B cell (primary cell): ENCODE data around the gene FANCI. TPM values are rescaled to one million over a fixed set of nuclear protein-coding genes. Genes with fewer than 3 reads are reported as not detected.
"Not testable (repeated sequence)": the region's sequence is repeated elsewhere in the genome, so short reads cannot be mapped to it uniquely, and the experiment has no call there.

ENCODE experiments used
- ATAC-seq: fragments of 200-7000 bp; cut with Tn5 transposase; one replicate; pipeline ENCODE4 v1.10.0; 2021; ENCODE audit warnings: low read depth, mild to moderate bottlenecking, moderate number of reproducible peaks, moderate library complexity
- CTCF ChIA-PET: fragments of 350-600 bp; sonication (Branson Sonifier 250); formaldehyde crosslinking; loops from one replicate; lab custom pipeline; 2021; ENCODE audit warnings: antibody characterized with exemption, inconsistent platforms; lab: Charles Lee
- POLR2A ChIA-PET: fragments of 350-600 bp; sonication (Branson Sonifier 250); formaldehyde crosslinking; loops from one replicate; lab custom pipeline; 2021; ENCODE audit warnings: antibody characterized with exemption; lab: Charles Lee
- DNase-seq: peaks from one replicate; pipeline ENCODE4 v3.0.0; 2013
- H2AFZ ChIP-seq: 2 replicates; pipeline ENCODE4 v1.6.1; 2012; ENCODE audit warnings: mild to moderate bottlenecking, low read depth, low read length; ENCODE audit not compliant: insufficient read depth, poor library complexity, severe bottlenecking
- H3K27ac ChIP-seq, 2 donors: 1 replicate in 1 of 2; 2 replicates in 1 of 2; pipeline ENCODE4 v1.5.1; 2012 to 2013; ENCODE audit warnings: low read length in 2 of 2, mild to moderate bottlenecking in 2 of 2, moderate library complexity in 1 of 2
- H3K27me3 ChIP-seq, 4 experiments: fragments of 200-600 bp in 1 of 4; sonication (generic) in 1 of 4; replicated peaks in 1 of 4; 1 replicate in 2 of 4; 2 replicates in 2 of 4; pipeline versions ENCODE4 v1.6.1 to v1.7.0; 2013 to 2016; ENCODE audit warnings: low read length in 3 of 4, mild to moderate bottlenecking in 2 of 4, mixed read lengths in 1 of 4, moderate library complexity in 1 of 4; ENCODE audit not compliant: insufficient read depth in 4 of 4, control insufficient read depth in 3 of 4; ENCODE audit errors: control extremely low read depth in 1 of 4
- H3K36me3 ChIP-seq, 2 experiments: replicated peaks in 1 of 2; 1 replicate in 1 of 2; 2 replicates in 1 of 2; pipeline versions ENCODE4 v1.6.1 to v1.7.1; 2013; ENCODE audit warnings: low read length in 1 of 2; ENCODE audit not compliant: insufficient read depth in 2 of 2, control insufficient read depth in 1 of 2; ENCODE audit errors: control extremely low read depth in 1 of 2, extremely low read depth in 1 of 2
- H3K4me1 ChIP-seq, 2 donors: fragments of 200-600 bp in 1 of 2; sonication (generic) in 1 of 2; 1 replicate in 1 of 2; 2 replicates in 1 of 2; pipeline versions ENCODE4 v1.5.1 to v1.6.1; 2013 to 2017; ENCODE audit warnings: low read length in 2 of 2; ENCODE audit not compliant: control insufficient read depth in 2 of 2, insufficient read depth in 2 of 2
- H3K4me2 ChIP-seq: replicated peaks from 2 replicates; pipeline ENCODE3; 2012; ENCODE audit warnings: mild to moderate bottlenecking, low read depth, low read length; ENCODE audit not compliant: poor library complexity, severe bottlenecking
- H3K4me3 ChIP-seq, 5 experiments: fragments of 200-600 bp in 1 of 5; sonication (generic) in 1 of 5; 1 replicate in 3 of 5; 2 replicates in 2 of 5; pipeline versions ENCODE4 v1.5.1 to v1.7.0; 2011 to 2016; ENCODE audit warnings: low read length in 4 of 5, mild to moderate bottlenecking in 4 of 5, low read depth in 2 of 5, control low read depth in 1 of 5, moderate library complexity in 1 of 5; ENCODE audit not compliant: insufficient read depth in 1 of 5; ENCODE audit errors: control extremely low read depth in 1 of 5, extremely low read depth in 1 of 5
- H3K79me2 ChIP-seq: fragments of 200-600 bp; sonication (generic); one replicate; pipeline ENCODE4 v1.6.0; 2016; ENCODE audit warnings: low read length; ENCODE audit not compliant: control insufficient read depth, insufficient read depth
- H3K9ac ChIP-seq: fragments of 200-600 bp; sonication (generic); 2 replicates; pipeline ENCODE4 v1.6.1; 2017; ENCODE audit warnings: mild to moderate bottlenecking, low read length, moderate library complexity
- H3K9me3 ChIP-seq, 3 donors: one replicate each; pipeline versions ENCODE4 v1.6.1 to v1.7.1; 2013; ENCODE audit warnings: low read length in 2 of 3; ENCODE audit not compliant: control insufficient read depth in 2 of 3, insufficient read depth in 1 of 3; ENCODE audit errors: control extremely low read depth in 1 of 3
- H4K20me1 ChIP-seq: 2 replicates; pipeline ENCODE4 v1.6.0; 2012; ENCODE audit warnings: mild to moderate bottlenecking, low read length; ENCODE audit not compliant: insufficient read depth, control insufficient read depth, poor library complexity, severe bottlenecking
- H3K27ac Mint-ChIP-seq: one replicate; pipeline ENCODE4 v1.8.0; 2021; ENCODE audit warnings: mixed read lengths
- H3K27me3 Mint-ChIP-seq: one replicate; pipeline ENCODE4 v1.8.0; 2021; ENCODE audit warnings: mixed read lengths
- H3K4me1 Mint-ChIP-seq: one replicate; pipeline ENCODE4 v1.8.0; 2021; ENCODE audit warnings: mixed read lengths
- H3K4me3 Mint-ChIP-seq: one replicate; pipeline ENCODE4 v1.8.0; 2021; ENCODE audit warnings: mixed read lengths
- H3K9me3 Mint-ChIP-seq: one replicate; pipeline ENCODE4 v1.8.0; 2022; ENCODE audit warnings: mixed read lengths; ENCODE audit not compliant: insufficient read depth
- EZH2 ChIP-seq: IDR thresholded peaks from 2 replicates; pipeline ENCODE4 v1.6.1; 2012; ENCODE audit warnings: borderline replicate concordance, low read depth, mild to moderate bottlenecking, moderate library complexity, low read length; ENCODE audit not compliant: insufficient read depth, poor library complexity, severe bottlenecking
- WGBS: methylation state at CpG from one replicate; pipeline ENCODE4 v1.1.5; 2013; ENCODE audit warnings: missing lambda C conversion rate; ENCODE audit not compliant: insufficient coverage; 5-methylcytosine and 5-hydroxymethylcytosine counted together
- intact Hi-C: fragments of 100-400 bp; cut with micrococcal nuclease; formaldehyde crosslinking; loops from one replicate; pipeline ENCODE4 v1.10.0; 2022
- polyA plus RNA-seq: library from polyadenylated mRNA; depleted of rRNA; stranded (reverse); fragments of >200 nt; gene quantifications from 2 replicates; pipeline ENCODE4 v1.2.3, GENCODE V29; 2012
- total RNA-seq, 2 donors: library from RNA; stranded (reverse); fragments of 120-200 nt in 1 of 2; gene quantifications; 1 replicate in 1 of 2; 2 replicates in 1 of 2; pipeline versions ENCODE4 v1.2.3 to v1.2.4, GENCODE V29; 2013 to 2022
- TF ChIP-seq, protein P1 (sequence below): fragments of 200-600 bp; IDR thresholded peaks from one replicate; pipeline ENCODE4 v1.8.0; 2022; ENCODE audit warnings: antibody characterized with exemption, mild to moderate bottlenecking

Gene FANCI
- total and polyA plus RNA-seq, 2 donors (not counting 1 experiment from before 2014, with no cell fraction given), result 2.7 to 14.2 TPM

DNA sequence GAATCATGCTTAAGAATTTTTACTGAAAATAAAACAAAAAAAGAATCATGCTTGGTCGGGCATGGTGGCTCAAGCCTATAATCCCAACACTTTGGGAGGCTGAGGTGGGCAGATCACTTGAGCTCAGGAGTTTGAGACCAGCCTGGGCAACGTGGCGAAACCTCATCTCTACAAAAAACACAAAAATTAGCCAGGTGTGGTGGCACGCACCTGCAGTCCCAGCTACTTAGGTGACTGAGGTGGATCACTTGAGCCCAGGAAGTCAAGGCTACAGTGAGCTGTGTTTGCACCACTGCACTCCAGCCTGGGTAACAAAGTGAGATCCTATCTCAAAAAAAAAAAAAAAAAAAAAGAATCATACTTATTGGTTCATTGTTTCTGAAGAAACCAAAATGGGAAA, 33.5 kb downstream of the FANCI start:
- CTCF ChIA-PET, H3K9me3 ChIP-seq, H3K9ac ChIP-seq, H3K4me1 Mint-ChIP-seq, H4K20me1 ChIP-seq, H3K4me3 Mint-ChIP-seq, H3K27ac Mint-ChIP-seq, intact Hi-C loops, H3K27ac ChIP-seq, H3K79me2 ChIP-seq, H3K27me3 ChIP-seq, H3K27me3 Mint-ChIP-seq, H3K36me3 ChIP-seq, H3K4me3 ChIP-seq, DNase-seq, H3K9me3 Mint-ChIP-seq, H3K4me2 ChIP-seq, POLR2A ChIA-PET, H2AFZ ChIP-seq, ATAC-seq, H3K4me1 ChIP-seq: not testable (repeated sequence)
- WGBS, result no CpG with 5 or more reads among the region's 4 CpGs

DNA sequence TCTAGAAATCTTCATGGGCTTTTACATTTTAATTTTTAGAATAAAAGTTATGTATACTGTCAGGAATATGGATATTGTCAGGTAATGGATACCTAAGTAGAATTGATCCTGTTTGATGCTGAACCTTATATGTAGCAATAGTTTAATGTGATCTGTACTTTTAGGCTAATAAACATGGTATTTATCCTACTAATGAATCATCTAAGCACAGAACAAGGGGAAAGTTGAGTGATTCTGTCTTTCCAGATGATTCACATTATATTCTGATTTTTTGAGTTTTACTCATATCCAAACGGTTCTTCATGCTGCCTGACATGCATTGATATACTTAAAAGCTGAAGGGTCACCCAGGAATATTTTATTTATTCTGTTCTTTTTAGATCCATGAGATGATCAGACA, 34.5 kb downstream of the FANCI start:
- no peak for TF ChIP-seq EZH2
- TF ChIP-seq, protein P1, sequence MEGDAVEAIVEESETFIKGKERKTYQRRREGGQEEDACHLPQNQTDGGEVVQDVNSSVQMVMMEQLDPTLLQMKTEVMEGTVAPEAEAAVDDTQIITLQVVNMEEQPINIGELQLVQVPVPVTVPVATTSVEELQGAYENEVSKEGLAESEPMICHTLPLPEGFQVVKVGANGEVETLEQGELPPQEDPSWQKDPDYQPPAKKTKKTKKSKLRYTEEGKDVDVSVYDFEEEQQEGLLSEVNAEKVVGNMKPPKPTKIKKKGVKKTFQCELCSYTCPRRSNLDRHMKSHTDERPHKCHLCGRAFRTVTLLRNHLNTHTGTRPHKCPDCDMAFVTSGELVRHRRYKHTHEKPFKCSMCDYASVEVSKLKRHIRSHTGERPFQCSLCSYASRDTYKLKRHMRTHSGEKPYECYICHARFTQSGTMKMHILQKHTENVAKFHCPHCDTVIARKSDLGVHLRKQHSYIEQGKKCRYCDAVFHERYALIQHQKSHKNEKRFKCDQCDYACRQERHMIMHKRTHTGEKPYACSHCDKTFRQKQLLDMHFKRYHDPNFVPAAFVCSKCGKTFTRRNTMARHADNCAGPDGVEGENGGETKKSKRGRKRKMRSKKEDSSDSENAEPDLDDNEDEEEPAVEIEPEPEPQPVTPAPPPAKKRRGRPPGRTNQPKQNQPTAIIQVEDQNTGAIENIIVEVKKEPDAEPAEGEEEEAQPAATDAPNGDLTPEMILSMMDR, result no peak
- DNase-seq, result no peak
- H3K79me2 ChIP-seq, result no peaks in the 10 kb centered on the region
- Mint-ChIP-seq H3K4me3 (no peak overlapping the region), H3K27ac (no peak overlapping the region), H3K27me3 (no peaks in the 10 kb centered on the region), H3K4me1 (no peaks in the 10 kb centered on the region), H3K9me3 (no peaks in the 10 kb centered on the region)
- H3K27me3 ChIP-seq, result no peaks in the 10 kb centered on the region
- intact Hi-C loops, result no loop called here
- CTCF ChIA-PET, result no interaction called here
- no peaks in the 10 kb centered on the region for H4K20me1 ChIP-seq
- H3K9ac ChIP-seq, result no peak overlapping the region
- H3K4me2 ChIP-seq, result no peak overlapping the region
- no peaks in the 10 kb centered on the region for H3K4me1 ChIP-seq
- ATAC-seq, result no peak
- POLR2A ChIA-PET, result no interaction called here
- H3K27ac ChIP-seq, result no peak overlapping the region
- H3K4me3 ChIP-seq, result no peak overlapping the region
- H2AFZ ChIP-seq, result no peak overlapping the region
- H3K9me3 ChIP-seq, result no peaks in the 10 kb centered on the region
- no CpG with 5 or more reads among the region's 1 CpG for WGBS
- peaks cover 0 to 3% of the 10 kb centered on the region in 2 experiments for H3K36me3 ChIP-seq
